ENCODE measurements around the gene FHIT.

FHIT gene

GRCh38 chr3:60631509-60631908 lies 619.7 kb downstream of the FHIT start:
- no peaks in the 10 kb centered on the region for H3K9me3 Mint-ChIP-seq
- no peaks in the 10 kb centered on the region for H3K36me3 Mint-ChIP-seq (ENCODE audit: low read depth)
- no peak overlapping the region for H3K4me3 Mint-ChIP-seq
- H3K4me1 Mint-ChIP-seq, result peaks cover 58% of the 10 kb centered on the region
- H3K27me3 Mint-ChIP-seq (ENCODE audit: low read depth), result no peaks in the 10 kb centered on the region
- H3K27ac Mint-ChIP-seq, result peak overlapping the region in 1 of 3 experiments; percentile 8
- TF ChIP-seq, protein P1, sequence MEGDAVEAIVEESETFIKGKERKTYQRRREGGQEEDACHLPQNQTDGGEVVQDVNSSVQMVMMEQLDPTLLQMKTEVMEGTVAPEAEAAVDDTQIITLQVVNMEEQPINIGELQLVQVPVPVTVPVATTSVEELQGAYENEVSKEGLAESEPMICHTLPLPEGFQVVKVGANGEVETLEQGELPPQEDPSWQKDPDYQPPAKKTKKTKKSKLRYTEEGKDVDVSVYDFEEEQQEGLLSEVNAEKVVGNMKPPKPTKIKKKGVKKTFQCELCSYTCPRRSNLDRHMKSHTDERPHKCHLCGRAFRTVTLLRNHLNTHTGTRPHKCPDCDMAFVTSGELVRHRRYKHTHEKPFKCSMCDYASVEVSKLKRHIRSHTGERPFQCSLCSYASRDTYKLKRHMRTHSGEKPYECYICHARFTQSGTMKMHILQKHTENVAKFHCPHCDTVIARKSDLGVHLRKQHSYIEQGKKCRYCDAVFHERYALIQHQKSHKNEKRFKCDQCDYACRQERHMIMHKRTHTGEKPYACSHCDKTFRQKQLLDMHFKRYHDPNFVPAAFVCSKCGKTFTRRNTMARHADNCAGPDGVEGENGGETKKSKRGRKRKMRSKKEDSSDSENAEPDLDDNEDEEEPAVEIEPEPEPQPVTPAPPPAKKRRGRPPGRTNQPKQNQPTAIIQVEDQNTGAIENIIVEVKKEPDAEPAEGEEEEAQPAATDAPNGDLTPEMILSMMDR (IDR thresholded peaks at IDR 0.05; ENCODE audit: unreplicated experiment in 3 of 3), result no peak

DNA sequence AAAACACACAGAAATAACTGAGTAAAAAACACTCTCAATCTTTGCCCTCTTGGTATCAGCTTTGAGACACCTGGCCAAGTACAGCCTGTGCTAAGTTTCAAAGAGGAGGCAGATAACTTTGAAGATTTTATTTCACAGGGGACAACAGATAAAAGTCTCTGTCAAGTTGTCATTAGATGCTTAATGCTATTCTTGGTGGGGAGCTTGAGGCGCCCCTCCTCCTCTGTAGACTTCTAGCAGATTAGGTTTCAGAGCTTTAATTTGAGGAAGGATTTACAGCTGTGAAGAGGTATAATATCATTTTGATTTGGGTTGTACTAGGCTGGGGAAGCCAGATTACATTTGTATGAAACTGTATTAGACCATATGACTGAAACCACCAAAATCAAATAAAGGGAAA lies 620.3 kb downstream of the FHIT start:
- Mint-ChIP-seq H3K4me1 (peaks cover 54% of the 10 kb centered on the region), H3K27ac (peak overlapping the region in 2 of 3 experiments; percentile 8 to 41), H3K4me3 (peak overlapping the region in 1 of 3 experiments; percentile 3), H3K27me3 (ENCODE audit: low read depth) (no peaks in the 10 kb centered on the region), H3K36me3 (ENCODE audit: low read depth) (no peaks in the 10 kb centered on the region), H3K9me3 (no peaks in the 10 kb centered on the region)
- TF ChIP-seq, protein P1 (IDR thresholded peaks at IDR 0.05; ENCODE audit: unreplicated experiment in 3 of 3), result no peak

DNA sequence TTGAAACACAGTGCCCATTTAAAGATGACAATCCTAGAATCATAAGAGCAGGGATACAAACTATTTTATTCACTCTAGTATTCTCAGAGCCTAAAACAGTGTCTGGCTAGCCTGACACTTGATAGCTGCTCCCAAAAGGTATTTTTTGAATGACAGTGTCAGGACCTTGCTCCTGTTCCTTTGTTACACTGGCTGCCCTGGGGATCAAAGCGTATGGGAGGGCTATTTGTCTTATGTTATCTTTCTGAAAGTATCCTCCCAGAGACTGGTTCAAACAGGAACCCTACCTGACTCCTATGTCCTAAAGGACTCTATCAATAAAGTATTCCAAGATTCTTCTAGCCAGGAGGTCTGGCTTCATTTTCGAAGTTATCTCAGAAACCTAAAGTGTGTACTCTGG lies 621.4 kb downstream of the FHIT start:
- peaks cover 48% of the 10 kb centered on the region for H3K4me1 Mint-ChIP-seq
- H3K4me3 Mint-ChIP-seq, result no peak overlapping the region
- H3K9me3 Mint-ChIP-seq, result no peaks in the 10 kb centered on the region
- H3K27ac Mint-ChIP-seq, result no peak overlapping the region
- no peaks in the 10 kb centered on the region for H3K27me3 Mint-ChIP-seq (ENCODE audit: low read depth)
- TF ChIP-seq, protein P1 (IDR thresholded peaks at IDR 0.05; ENCODE audit: unreplicated experiment in 3 of 3), result no peak
- H3K36me3 Mint-ChIP-seq (ENCODE audit: low read depth), result no peaks in the 10 kb centered on the region

DNA sequence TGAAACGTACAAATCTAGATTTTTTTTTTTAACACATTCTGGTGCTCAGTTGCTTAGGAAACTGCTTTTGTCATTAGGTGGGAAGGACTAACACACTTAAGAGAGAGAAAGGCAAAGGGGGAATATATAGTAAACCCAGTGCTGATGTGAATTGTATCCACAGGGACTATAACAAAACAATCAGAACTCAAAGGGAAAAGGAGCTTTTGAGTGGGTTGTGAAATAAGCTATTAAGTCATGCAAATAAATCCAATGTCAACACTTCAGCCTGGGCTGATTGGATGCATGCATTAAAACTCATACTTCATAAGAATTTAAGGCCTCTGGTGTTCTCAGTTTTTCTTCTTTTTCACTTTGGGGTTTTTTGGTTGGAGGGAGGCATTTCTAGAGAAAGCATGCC lies 628.9 kb downstream of the FHIT start:
- TF ChIP-seq, protein P1 (IDR thresholded peaks at IDR 0.05; ENCODE audit: unreplicated experiment in 3 of 3), result no peak
- H3K9me3 Mint-ChIP-seq, result peaks cover 21% of the 10 kb centered on the region
- H3K4me3 Mint-ChIP-seq, result no peak overlapping the region
- H3K27ac Mint-ChIP-seq, result no peak overlapping the region
- no peaks in the 10 kb centered on the region for H3K27me3 Mint-ChIP-seq (ENCODE audit: low read depth)
- H3K4me1 Mint-ChIP-seq, result no peaks in the 10 kb centered on the region
- H3K36me3 Mint-ChIP-seq (ENCODE audit: low read depth), result peaks cover 5% of the 10 kb centered on the region

DNA sequence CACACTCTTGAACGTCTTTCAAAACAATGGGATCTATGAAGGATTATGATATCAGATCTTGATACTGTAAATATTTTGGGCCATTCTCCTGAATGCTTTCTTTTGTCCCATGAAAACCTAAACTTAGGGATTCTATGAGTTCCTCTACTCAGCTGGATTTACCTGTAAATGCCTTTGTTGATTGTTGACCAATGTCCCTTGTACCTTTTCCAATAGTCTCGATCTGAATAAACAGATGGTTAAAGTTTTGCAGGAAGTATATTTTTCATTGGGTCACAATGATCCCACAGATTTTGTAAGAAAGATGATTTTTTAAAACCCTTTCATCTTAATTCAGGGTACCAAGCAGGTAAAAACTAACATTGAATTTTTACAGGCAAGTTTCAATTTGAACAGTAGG lies 634.1 kb downstream of the FHIT start:
- H3K4me1 Mint-ChIP-seq, result no peaks in the 10 kb centered on the region
- no peak overlapping the region for H3K27ac Mint-ChIP-seq
- H3K4me3 Mint-ChIP-seq, result no peak overlapping the region
- peaks cover 19% of the 10 kb centered on the region for H3K9me3 Mint-ChIP-seq
- peaks cover 5% of the 10 kb centered on the region for H3K36me3 Mint-ChIP-seq (ENCODE audit: low read depth)
- TF ChIP-seq, protein P1 (IDR thresholded peaks at IDR 0.05; ENCODE audit: unreplicated experiment in 3 of 3), result no peak
- H3K27me3 Mint-ChIP-seq (ENCODE audit: low read depth), result no peaks in the 10 kb centered on the region

GRCh38 chr3:60613769-60614303 lies 637.4 kb downstream of the FHIT start:
- Mint-ChIP-seq H3K4me3 (no peak overlapping the region), H3K27me3 (ENCODE audit: low read depth) (no peaks in the 10 kb centered on the region), H3K27ac (no peak overlapping the region), H3K9me3 (peaks cover 10% of the 10 kb centered on the region), H3K36me3 (ENCODE audit: low read depth) (no peaks in the 10 kb centered on the region), H3K4me1 (peaks cover 4% of the 10 kb centered on the region)
- TF ChIP-seq, protein P1 (IDR thresholded peaks at IDR 0.05; ENCODE audit: unreplicated experiment in 3 of 3), result no peak

All from nephron (organoid).